LNCaP clone FGC (cell line): ENCODE data around the gene SRPK3.

Source experiments
- DNase-seq: peaks from one replicate; pipeline ENCODE4 v3.0.0-alpha.2; 2011; ENCODE audit warnings: low read depth
- H3K4me3 ChIP-seq: 2 replicates; pipeline ENCODE4 v1.5.1; 2011; ENCODE audit warnings: mild to moderate bottlenecking, low read depth, low read length, control low read depth
- CTCF ChIP-seq: IDR thresholded peaks from 2 replicates; pipeline ENCODE4 v1.5.1; 2012; ENCODE audit warnings: mild to moderate bottlenecking; ENCODE audit not compliant: control insufficient read depth, insufficient read depth; ENCODE audit errors: extremely low read depth

The SRPK3 gene

GRCh38 chrX:153780678-153781427 is at the start of gene SRPK3:
SRPK3 (plus strand) TSS chrX:153781041; CDS start chrX:153781087, 46 bp downstream.
- H3K4me3 ChIP-seq: no peak within 1 kb of the TSS
- DNase-seq: no peak
- TF ChIP-seq CTCF: no peak

- no peak for DNase-seq
Measured at GRCh38 chrX:153731117-153731844, 49.6 kb upstream of the SRPK3 start.

GRCh38 chrX:153731845-153732215 is 49.0 kb upstream of the SRPK3 start:
- no peak for TF ChIP-seq CTCF
- no peak overlapping the region for H3K4me3 ChIP-seq
- DNase-seq: no peak

More at GRCh38 chrX:153731117-153731844, 49.6 kb upstream of the SRPK3 start:
- no peak overlapping the region for H3K4me3 ChIP-seq
- TF ChIP-seq CTCF: no peak

- H3K4me3 ChIP-seq: no peak overlapping the region
- no peak for DNase-seq
- TF ChIP-seq CTCF: no peak
Measured at GRCh38 chrX:153732401-153732800, 48.4 kb upstream of the SRPK3 start.

GRCh38 chrX:153733651-153734240 is 47.1 kb upstream of the SRPK3 start:
- no peak for DNase-seq
- TF ChIP-seq CTCF: no peak
- H3K4me3 ChIP-seq: no peak overlapping the region

- DNase-seq: no peak
- no peak overlapping the region for H3K4me3 ChIP-seq
- no peak for TF ChIP-seq CTCF
Measured at GRCh38 chrX:153734871-153735270, 46.0 kb upstream of the SRPK3 start.
